ENCODE results near the gene ATG13. TPM values are rescaled to one million over a fixed set of nuclear protein-coding genes. Genes with fewer than 3 reads are reported as not detected.

ATG13 gene
- polyA plus RNA-seq, 1 of the 3 experiments (the other 2 are of a cell fraction), result 39.4 TPM

DNA sequence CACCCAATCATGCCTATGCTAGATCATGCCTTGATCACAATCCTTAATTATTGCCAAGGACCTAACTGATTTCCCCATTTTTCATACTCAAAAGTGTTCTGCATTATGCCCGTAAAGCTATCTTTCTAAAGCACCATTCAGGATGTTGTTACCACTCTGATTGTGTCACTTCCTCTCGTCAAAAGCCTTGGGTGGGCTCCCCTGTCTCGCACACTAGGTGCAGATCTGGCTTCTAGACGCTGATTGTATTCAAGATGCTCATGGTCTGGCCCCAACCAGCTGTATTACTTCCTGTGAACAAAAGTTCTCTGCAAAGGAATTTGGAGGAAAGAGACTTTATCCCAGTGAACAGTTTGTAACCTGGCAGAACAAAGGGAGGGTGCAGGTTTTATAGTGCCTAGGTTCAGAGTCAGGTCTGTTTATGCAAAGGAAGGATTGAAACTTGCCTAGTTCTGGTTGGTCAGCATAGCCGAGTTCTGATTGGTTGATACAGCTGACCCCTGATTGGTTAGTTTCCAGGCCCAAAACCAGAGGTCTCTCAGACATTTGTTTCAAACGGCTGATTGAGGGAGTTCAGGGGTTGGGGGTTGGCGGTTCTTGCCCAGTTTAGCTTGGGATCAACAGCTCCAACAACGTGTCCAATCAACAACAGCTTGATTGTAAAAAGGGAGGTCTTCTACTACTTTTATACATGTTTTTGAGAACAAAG lies 25.4 kb downstream of the ATG13 start (continued):
- TF ChIP-seq, protein P1, sequence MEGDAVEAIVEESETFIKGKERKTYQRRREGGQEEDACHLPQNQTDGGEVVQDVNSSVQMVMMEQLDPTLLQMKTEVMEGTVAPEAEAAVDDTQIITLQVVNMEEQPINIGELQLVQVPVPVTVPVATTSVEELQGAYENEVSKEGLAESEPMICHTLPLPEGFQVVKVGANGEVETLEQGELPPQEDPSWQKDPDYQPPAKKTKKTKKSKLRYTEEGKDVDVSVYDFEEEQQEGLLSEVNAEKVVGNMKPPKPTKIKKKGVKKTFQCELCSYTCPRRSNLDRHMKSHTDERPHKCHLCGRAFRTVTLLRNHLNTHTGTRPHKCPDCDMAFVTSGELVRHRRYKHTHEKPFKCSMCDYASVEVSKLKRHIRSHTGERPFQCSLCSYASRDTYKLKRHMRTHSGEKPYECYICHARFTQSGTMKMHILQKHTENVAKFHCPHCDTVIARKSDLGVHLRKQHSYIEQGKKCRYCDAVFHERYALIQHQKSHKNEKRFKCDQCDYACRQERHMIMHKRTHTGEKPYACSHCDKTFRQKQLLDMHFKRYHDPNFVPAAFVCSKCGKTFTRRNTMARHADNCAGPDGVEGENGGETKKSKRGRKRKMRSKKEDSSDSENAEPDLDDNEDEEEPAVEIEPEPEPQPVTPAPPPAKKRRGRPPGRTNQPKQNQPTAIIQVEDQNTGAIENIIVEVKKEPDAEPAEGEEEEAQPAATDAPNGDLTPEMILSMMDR (IDR thresholded peaks at IDR 0.05), result no peak
- no peak for TF ChIP-seq SMC3 (IDR thresholded peaks at IDR 0.05; ENCODE audit: low read depth, low read length)
- TF ChIP-seq YY1 (IDR thresholded peaks at IDR 0.05; ENCODE audit: low read depth), result no peak
- TF ChIP-seq POLR2AphosphoS5 (IDR thresholded peaks at IDR 0.05; ENCODE audit: low read depth, low read length), result no peak

DNA sequence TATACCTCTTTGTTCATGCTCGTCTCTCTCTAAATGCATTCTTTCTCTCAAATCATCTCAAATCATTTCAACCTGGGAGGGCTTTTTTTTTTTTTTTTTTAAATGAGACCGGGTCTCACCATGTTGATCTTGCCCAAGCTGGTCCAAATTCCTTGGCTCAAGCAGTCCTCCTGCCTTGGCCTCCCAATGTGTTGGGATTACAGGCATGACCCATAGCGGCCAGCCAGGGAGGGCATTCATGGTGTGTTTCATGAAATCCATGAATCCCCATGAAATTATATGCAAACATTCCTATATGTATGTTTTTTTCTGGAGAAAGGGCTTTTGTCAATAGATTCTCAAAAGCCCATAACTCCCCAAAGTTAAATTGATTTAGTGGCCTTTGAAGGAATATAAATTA lies 26.2 kb downstream of the ATG13 start:
- Histone ChIP-seq H3K9me2 (no peaks in the 10 kb centered on the region), H3K79me2 (ENCODE audit: insufficient read depth) (peaks cover 19% of the 10 kb centered on the region), H2AFZ (ENCODE audit: low read depth) (no peak overlapping the region), H3K4me3 (ENCODE audit: low read depth in 2 of 2, low read length in 1 of 2) (no peak overlapping the region), H3K27ac (ENCODE audit: low read depth in 2 of 2, low read length in 1 of 2) (no peak overlapping the region), H3K36me3 (replicated peaks in 1 of 2; ENCODE audit: control insufficient read depth in 1 of 2, insufficient read depth in 2 of 2, low read length in 1 of 2) (peaks cover 18 to 24% of the 10 kb centered on the region in 2 experiments), H3F3A (replicated peaks; ENCODE audit: insufficient read depth) (peaks cover 10% of the 10 kb centered on the region), H3K9me3 (no peaks in the 10 kb centered on the region), H3K27me3 (ENCODE audit: insufficient read depth) (no peaks in the 10 kb centered on the region), H3K4me1 (ENCODE audit: control insufficient read depth in 1 of 2, insufficient read depth in 2 of 2, low read depth in 1 of 2, low read length in 1 of 2) (peaks cover 0 to 7% of the 10 kb centered on the region in 2 experiments; a peak in 1 of 4 replicates), H3K4me2 (no peak overlapping the region), H3K9ac (no peak overlapping the region), H4K20me1 (ENCODE audit: insufficient read depth) (no peaks in the 10 kb centered on the region)
- no peak for DNase-seq
- TF ChIP-seq TCF12 (IDR thresholded peaks at IDR 0.05), result no peak
- POLR2A ChIA-PET, result interaction anchor here (0.6 kb wide), 1 partner anchor 77 kb away, joined by 3 read pairs; no protein-coding TSS in a partner anchor
- CTCF ChIA-PET, result interaction anchor here (0.6 kb wide), 1 partner anchor 26 kb away, joined by 3 read pairs; the partner anchor contains the start of genes ATG13 and HARBI1
- 97% methylated on average over 3 of the region's 3 CpGs for WGBS (ENCODE audit: low lambda C conversion rate)

DNA sequence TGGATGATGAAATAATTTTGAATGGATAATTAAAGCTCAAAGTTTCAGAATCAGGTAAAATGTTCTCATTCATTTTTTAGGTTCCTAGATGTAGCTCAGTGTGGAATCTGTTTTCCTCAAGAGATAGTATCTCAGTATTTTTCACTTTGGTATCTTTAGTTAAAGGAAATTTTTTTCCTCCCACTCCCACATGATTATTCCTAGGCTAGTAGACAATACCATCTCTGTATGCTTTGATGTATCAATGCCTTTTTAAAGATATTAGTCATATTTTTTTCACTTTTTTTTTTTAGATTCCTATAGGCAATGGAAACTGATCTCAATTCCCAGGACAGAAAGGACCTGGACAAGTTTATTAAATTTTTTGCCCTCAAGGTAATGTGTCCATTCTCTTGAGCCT lies 26.6 kb downstream of the ATG13 start:
- POLR2A ChIA-PET, result no interaction called here
- peaks cover 18 to 24% of the 10 kb centered on the region in 2 experiments for H3K36me3 ChIP-seq (replicated peaks in 1 of 2; ENCODE audit: control insufficient read depth in 1 of 2, insufficient read depth in 2 of 2, low read length in 1 of 2)

More for the DNA sequence above, 26.6 kb downstream of the ATG13 start:
- no peak overlapping the region for H3K4me3 ChIP-seq (ENCODE audit: low read depth in 2 of 2, low read length in 1 of 2)
- H3K9me2 ChIP-seq, result no peaks in the 10 kb centered on the region
- no peak overlapping the region for H3K4me2 ChIP-seq
- CTCF ChIA-PET, result interaction anchor here (0.6 kb wide), 1 partner anchor 27 kb away, joined by 3 read pairs; the partner anchor contains the start of genes ATG13 and HARBI1
- H3K27ac ChIP-seq (ENCODE audit: low read depth in 2 of 2, low read length in 1 of 2), result no peak overlapping the region
- peaks cover 18% of the 10 kb centered on the region; the same call in 1 of the 2 replicates for H3K79me2 ChIP-seq (ENCODE audit: insufficient read depth)
- H3F3A ChIP-seq (replicated peaks; ENCODE audit: insufficient read depth), result peaks cover 15% of the 10 kb centered on the region
- DNase-seq, result no peak
- H3K27me3 ChIP-seq (ENCODE audit: insufficient read depth), result no peaks in the 10 kb centered on the region
- no peak overlapping the region for H2AFZ ChIP-seq (ENCODE audit: low read depth)
- no peaks in the 10 kb centered on the region for H3K9me3 ChIP-seq
- H3K4me1 ChIP-seq (ENCODE audit: control insufficient read depth in 1 of 2, insufficient read depth in 2 of 2, low read depth in 1 of 2, low read length in 1 of 2), result peaks cover under 1 to 11% of the 10 kb centered on the region in 2 experiments; a peak in 2 of 4 replicates
- no peak overlapping the region for H3K9ac ChIP-seq
- no peaks in the 10 kb centered on the region for H4K20me1 ChIP-seq (ENCODE audit: insufficient read depth)
- TF ChIP-seq RXRA (IDR thresholded peaks at IDR 0.05; ENCODE audit: borderline replicate concordance, low read depth) (no peak), ELF1 (IDR thresholded peaks at IDR 0.05) (no peak), RAD21 (IDR thresholded peaks at IDR 0.05; ENCODE audit: low read length) (no peak), FOSL2 (IDR thresholded peaks at IDR 0.05; ENCODE audit: borderline replicate concordance, low read depth) (no peak), NRF1 (IDR thresholded peaks at IDR 0.05; ENCODE audit: low read depth, low read length) (no peak), RCOR1 (IDR thresholded peaks at IDR 0.05; ENCODE audit: low read length) (no peak), SMC3 (IDR thresholded peaks at IDR 0.05; ENCODE audit: low read depth, low read length) (no peak), NFIC (IDR thresholded peaks at IDR 0.05; ENCODE audit: borderline replicate concordance) (no peak), MEF2A (IDR thresholded peaks at IDR 0.05; ENCODE audit: borderline replicate concordance, low read depth) (no peak), TAF1 (IDR thresholded peaks at IDR 0.05; ENCODE audit: borderline replicate concordance, low read depth, low read length) (no peak), TEAD4 (IDR thresholded peaks at IDR 0.05; ENCODE audit: borderline replicate concordance, insufficient read depth) (no peak), EP300 (IDR thresholded peaks at IDR 0.05; ENCODE audit: borderline replicate concordance in 1 of 2, low read depth in 1 of 2, low read length in 1 of 2) (no peak), MXI1 (IDR thresholded peaks at IDR 0.05; ENCODE audit: low read depth, low read length) (no peak)
- TF ChIP-seq, protein P2, sequence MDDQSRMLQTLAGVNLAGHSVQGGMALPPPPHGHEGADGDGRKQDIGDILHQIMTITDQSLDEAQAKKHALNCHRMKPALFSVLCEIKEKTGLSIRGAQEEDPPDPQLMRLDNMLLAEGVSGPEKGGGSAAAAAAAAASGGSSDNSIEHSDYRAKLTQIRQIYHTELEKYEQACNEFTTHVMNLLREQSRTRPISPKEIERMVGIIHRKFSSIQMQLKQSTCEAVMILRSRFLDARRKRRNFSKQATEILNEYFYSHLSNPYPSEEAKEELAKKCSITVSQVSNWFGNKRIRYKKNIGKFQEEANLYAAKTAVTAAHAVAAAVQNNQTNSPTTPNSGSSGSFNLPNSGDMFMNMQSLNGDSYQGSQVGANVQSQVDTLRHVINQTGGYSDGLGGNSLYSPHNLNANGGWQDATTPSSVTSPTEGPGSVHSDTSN (IDR thresholded peaks at IDR 0.05), result no peak
- TF ChIP-seq, protein P3, sequence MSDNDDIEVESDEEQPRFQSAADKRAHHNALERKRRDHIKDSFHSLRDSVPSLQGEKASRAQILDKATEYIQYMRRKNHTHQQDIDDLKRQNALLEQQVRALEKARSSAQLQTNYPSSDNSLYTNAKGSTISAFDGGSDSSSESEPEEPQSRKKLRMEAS (IDR thresholded peaks at IDR 0.05; ENCODE audit: low read depth), result no peak
- TF ChIP-seq, protein P1 (IDR thresholded peaks at IDR 0.05), result no peak
- TF ChIP-seq, protein P4, sequence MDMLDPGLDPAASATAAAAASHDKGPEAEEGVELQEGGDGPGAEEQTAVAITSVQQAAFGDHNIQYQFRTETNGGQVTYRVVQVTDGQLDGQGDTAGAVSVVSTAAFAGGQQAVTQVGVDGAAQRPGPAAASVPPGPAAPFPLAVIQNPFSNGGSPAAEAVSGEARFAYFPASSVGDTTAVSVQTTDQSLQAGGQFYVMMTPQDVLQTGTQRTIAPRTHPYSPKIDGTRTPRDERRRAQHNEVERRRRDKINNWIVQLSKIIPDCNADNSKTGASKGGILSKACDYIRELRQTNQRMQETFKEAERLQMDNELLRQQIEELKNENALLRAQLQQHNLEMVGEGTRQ (IDR thresholded peaks at IDR 0.05; ENCODE audit: borderline replicate concordance, low read depth, low read length), result no peak

All from SK-N-SH (cell line).